HCT116 (cell line): ENCODE results near the gene RADIL. TPM values are rescaled to one million over a fixed set of nuclear protein-coding genes. Genes with fewer than 3 reads are reported as not detected.

ENCODE experiments used
- ATAC-seq: fragments of 200-7000 bp; cut with Tn5 transposase; 2 replicates; pipeline ENCODE4 v1.9.1; 2020; ENCODE audit warnings: mild to moderate bottlenecking, moderate library complexity
- BruUV-seq: library from RNA; stranded (reverse); fragments of 400-500 nt; replicated peaks from 2 replicates; lab custom pipeline; 2021; lab: Mats Ljungman, UMichigan
- CTCF ChIA-PET: fragments of 300-600 bp; sonication (Branson Sonifier 250); formaldehyde crosslinking; loops from one replicate; lab custom pipeline; 2021; ENCODE audit warnings: antibody characterized with exemption; lab: Charles Lee
- POLR2A ChIA-PET: fragments of 300-600, 350-600 bp; sonication (Branson Sonifier 250); formaldehyde crosslinking; loops from one replicate; lab custom pipeline; 2021; ENCODE audit warnings: antibody characterized with exemption; lab: Charles Lee
- RAD21 ChIA-PET, 2 experiments: fragments of 300-600 bp; sonication (Branson Sonifier 250); formaldehyde crosslinking; loops; one replicate each; lab custom pipeline; 2023; ENCODE audit warnings: low total read pairs in 2 of 2; ENCODE audit not compliant: uncharacterized antibody in 2 of 2, unreplicated experiment in 2 of 2, low non-redundant PET in 1 of 2; lab: Charles Lee
- DNase-seq: peaks from one replicate; pipeline ENCODE4 v3.0.0-alpha.2; 2010; ENCODE audit warnings: low read depth, low spot score
- H2AFZ ChIP-seq: fragments of 200-600 bp; shearing (Covaris generic), sonication (generic); 2 replicates; pipeline ENCODE4 v1.6.1; 2017; ENCODE audit warnings: low read depth, mixed run types, mixed read lengths, antibody characterized with exemption, low read length; ENCODE audit not compliant: poor library complexity, severe bottlenecking
- H3K27ac ChIP-seq: 2 replicates; pipeline ENCODE4 v1.5.1; 2012; ENCODE audit warnings: low read depth, low read length
- H3K27me3 ChIP-seq: fragments of 200-600 bp; sonication (generic); 2 replicates; pipeline ENCODE4 v1.6.1; 2016; ENCODE audit warnings: mixed run types, low read length, mixed read lengths; ENCODE audit not compliant: insufficient read depth
- H3K36me3 ChIP-seq, 2 experiments: fragments of 200-500 bp in 1 of 2; fragments of 200-600 bp in 1 of 2; sonication (Bioruptor generic) in 1 of 2; sonication (generic) in 1 of 2; 2 replicates each; pipeline versions ENCODE4 v1.5.1 to v1.6.1; 2014 to 2016; ENCODE audit warnings: low read length in 2 of 2, inconsistent platforms in 1 of 2, mixed read lengths in 1 of 2, mixed run types in 1 of 2; ENCODE audit not compliant: insufficient read depth in 2 of 2, control insufficient read depth in 1 of 2
- H3K4me1 ChIP-seq, 2 experiments: fragments of 200-600 bp in 1 of 2; sonication (generic) in 1 of 2; 2 replicates each; pipeline versions ENCODE4 v1.5.1 to v1.6.1; 2012 to 2017; ENCODE audit warnings: low read length in 2 of 2, inconsistent platforms in 1 of 2, mild to moderate bottlenecking in 1 of 2, mixed read lengths in 1 of 2, mixed run types in 1 of 2, moderate library complexity in 1 of 2; ENCODE audit not compliant: insufficient read depth in 2 of 2, control insufficient read depth in 1 of 2
- H3K4me2 ChIP-seq: fragments of 200-600 bp; sonication (generic); 2 replicates; pipeline ENCODE4 v1.6.1; 2017; ENCODE audit warnings: mixed run types, low read length, mixed read lengths
- H3K4me3 ChIP-seq, 2 experiments: fragments of 200-600 bp in 1 of 2; sonication (generic) in 1 of 2; replicated peaks in 1 of 2; 2 replicates each; pipeline ENCODE4 v1.5.1; 2011 to 2016; ENCODE audit warnings: low read length in 2 of 2, control low read depth in 1 of 2, low read depth in 1 of 2, mild to moderate bottlenecking in 1 of 2, mixed read lengths in 1 of 2, mixed run types in 1 of 2
- H3K79me2 ChIP-seq: fragments of 200-600 bp; sonication (generic); 2 replicates; pipeline ENCODE4 v1.6.1; 2017; ENCODE audit warnings: mild to moderate bottlenecking, mixed run types, low read length, moderate library complexity, mixed read lengths; ENCODE audit not compliant: insufficient read depth
- H3K9ac ChIP-seq: fragments of 200-600 bp; sonication (generic); 2 replicates; pipeline ENCODE4 v1.6.1; 2016; ENCODE audit warnings: low read length, mixed read lengths
- H3K9me2 ChIP-seq: fragments of 200-600 bp; sonication (generic), shearing (Covaris generic); 2 replicates; pipeline ENCODE4 v1.6.1; 2017; ENCODE audit warnings: mixed run types, mild to moderate bottlenecking, moderate library complexity; ENCODE audit not compliant: insufficient read depth
- H3K9me3 ChIP-seq, 2 experiments: fragments of 200-500 bp in 1 of 2; fragments of 200-600 bp in 1 of 2; sonication (Bioruptor generic) in 1 of 2; sonication (generic) in 1 of 2; 2 replicates each; pipeline ENCODE4 v1.6.1; 2014 to 2017; ENCODE audit warnings: low read length in 2 of 2, mixed read lengths in 2 of 2, inconsistent platforms in 1 of 2, low read depth in 1 of 2, mild to moderate bottlenecking in 1 of 2, mixed run types in 1 of 2, moderate library complexity in 1 of 2; ENCODE audit not compliant: control insufficient read depth in 1 of 2, insufficient read depth in 1 of 2
- H4K20me1 ChIP-seq: fragments of 200-600 bp; sonication (generic), shearing (Covaris generic); 2 replicates; pipeline ENCODE4 v1.6.1; 2017; ENCODE audit warnings: mixed run types, mild to moderate bottlenecking, moderate library complexity; ENCODE audit not compliant: insufficient read depth
- CEBPB ChIP-seq: IDR thresholded peaks from 2 replicates; pipeline ENCODE4 v1.6.1; 2012; ENCODE audit warnings: low read depth
- FOSL1 ChIP-seq: IDR thresholded peaks from 2 replicates; pipeline ENCODE4 v1.6.1; 2012; ENCODE audit warnings: low read depth
- JUND ChIP-seq: IDR thresholded peaks from 2 replicates; pipeline ENCODE4 v1.6.1; 2012
- POLR2A ChIP-seq: IDR thresholded peaks from 2 replicates; pipeline ENCODE4 v1.7.0; 2011; ENCODE audit warnings: borderline replicate concordance; ENCODE audit not compliant: insufficient read depth, insufficient read length; ENCODE audit errors: extremely low read depth
- SIN3A ChIP-seq: IDR thresholded peaks from 2 replicates; pipeline ENCODE4 v1.6.1; 2012; ENCODE audit warnings: low read depth
- SP1 ChIP-seq: IDR thresholded peaks from 2 replicates; pipeline ENCODE4 v1.6.1; 2012; ENCODE audit warnings: low read depth
- TCF7L2 ChIP-seq: IDR thresholded peaks from 2 replicates; pipeline ENCODE4 v1.7.0; 2011; ENCODE audit warnings: borderline replicate concordance, inconsistent platforms; ENCODE audit not compliant: insufficient read depth, insufficient read length; ENCODE audit errors: extremely low read depth
- YY1 ChIP-seq: IDR thresholded peaks from 2 replicates; pipeline ENCODE4 v1.6.1; 2011; ENCODE audit warnings: low read length, low read depth, moderate library complexity, mild to moderate bottlenecking; ENCODE audit not compliant: insufficient replicate concordance; ENCODE audit errors: extremely low read depth
- ZFX ChIP-seq: fragments of 450-650 bp; IDR thresholded peaks from 2 replicates; pipeline ENCODE4 v1.6.1; 2017
- ZNF274 ChIP-seq: fragments of 200-500 bp; sonication (Bioruptor generic); IDR thresholded peaks from 2 replicates; pipeline ENCODE4 v1.6.1; 2014; ENCODE audit warnings: mild to moderate bottlenecking, low read depth, low read length, inconsistent platforms
- intact Hi-C: fragments of 100-400 bp; cut with micrococcal nuclease; formaldehyde crosslinking; loops from 2 replicates; pipeline ENCODE4 v1.10.0; 2022
- total RNA-seq: library from RNA; stranded (reverse); gene quantifications from one replicate; pipeline ENCODE4 v1.2.1, GENCODE V29; 2021; ENCODE audit not compliant: unreplicated experiment
- TF ChIP-seq, protein P1 (sequence below): IDR thresholded peaks from 2 replicates; pipeline ENCODE4 v1.6.1; 2011; ENCODE audit warnings: mild to moderate bottlenecking, low read length, moderate library complexity; ENCODE audit not compliant: insufficient replicate concordance; ENCODE audit errors: extremely low read depth
- TF ChIP-seq, protein P2 (sequence below), 3 experiments: fragments of 200-600 bp in 1 of 3; sonication (generic) in 1 of 3; IDR thresholded peaks in 2 of 3; conservative IDR thresholded peaks in 1 of 3; 2 replicates each; pipeline ENCODE4 v1.5.1; 2012 to 2017; ENCODE audit warnings: low read depth in 2 of 3, low read length in 2 of 3, antibody characterized with exemption in 1 of 3, borderline replicate concordance in 1 of 3, control low read depth in 1 of 3, mild to moderate bottlenecking in 1 of 3, mixed read lengths in 1 of 3, mixed run types in 1 of 3, moderate library complexity in 1 of 3; ENCODE audit not compliant: insufficient read depth in 1 of 3
- TF ChIP-seq, protein P3 (sequence below): IDR thresholded peaks from 2 replicates; pipeline ENCODE4 v1.6.1; 2012; ENCODE audit warnings: low read depth

RADIL gene
- total RNA-seq, 1 experiment from 2014 or later, result 5.3 TPM

DNA sequence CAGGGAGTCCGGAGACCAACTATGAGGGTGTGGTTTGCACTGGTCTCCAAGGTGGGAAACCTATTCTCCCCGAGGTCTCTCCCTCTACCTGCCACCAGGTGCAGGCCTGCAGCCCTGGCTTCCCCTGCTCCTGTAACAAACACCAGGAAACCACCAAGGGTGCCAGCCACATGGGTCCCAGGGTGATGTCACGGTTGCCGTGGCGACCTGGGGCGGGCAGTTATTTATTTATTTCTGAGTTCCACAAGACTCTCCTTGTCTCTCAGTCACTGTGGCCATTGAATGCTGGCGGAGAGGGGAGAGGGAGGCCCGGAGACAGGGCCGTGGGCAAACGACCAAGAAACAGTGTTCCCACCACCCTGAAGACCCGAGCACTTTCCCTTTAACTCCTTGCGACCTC lies 48.4 kb upstream of the RADIL start:
- Histone ChIP-seq H3K27ac (no peak overlapping the region), H3K79me2 (no peaks in the 10 kb centered on the region), H3K27me3 (no peaks in the 10 kb centered on the region), H3K4me2 (no peak overlapping the region), H3K36me3 (no peaks in the 10 kb centered on the region), H3K9me3 (no peaks in the 10 kb centered on the region), H3K4me3 (no peak overlapping the region), H2AFZ (no peak overlapping the region), H4K20me1 (no peaks in the 10 kb centered on the region), H3K9me2 (no peaks in the 10 kb centered on the region), H3K4me1 (peaks cover 0 to 6% of the 10 kb centered on the region in 2 experiments; a peak in 3 of 4 replicates), H3K9ac (no peak overlapping the region)
- TF ChIP-seq, protein P1, sequence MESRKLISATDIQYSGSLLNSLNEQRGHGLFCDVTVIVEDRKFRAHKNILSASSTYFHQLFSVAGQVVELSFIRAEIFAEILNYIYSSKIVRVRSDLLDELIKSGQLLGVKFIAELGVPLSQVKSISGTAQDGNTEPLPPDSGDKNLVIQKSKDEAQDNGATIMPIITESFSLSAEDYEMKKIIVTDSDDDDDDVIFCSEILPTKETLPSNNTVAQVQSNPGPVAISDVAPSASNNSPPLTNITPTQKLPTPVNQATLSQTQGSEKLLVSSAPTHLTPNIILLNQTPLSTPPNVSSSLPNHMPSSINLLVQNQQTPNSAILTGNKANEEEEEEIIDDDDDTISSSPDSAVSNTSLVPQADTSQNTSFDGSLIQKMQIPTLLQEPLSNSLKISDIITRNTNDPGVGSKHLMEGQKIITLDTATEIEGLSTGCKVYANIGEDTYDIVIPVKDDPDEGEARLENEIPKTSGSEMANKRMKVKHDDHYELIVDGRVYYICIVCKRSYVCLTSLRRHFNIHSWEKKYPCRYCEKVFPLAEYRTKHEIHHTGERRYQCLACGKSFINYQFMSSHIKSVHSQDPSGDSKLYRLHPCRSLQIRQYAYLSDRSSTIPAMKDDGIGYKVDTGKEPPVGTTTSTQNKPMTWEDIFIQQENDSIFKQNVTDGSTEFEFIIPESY, result no peak
- TF ChIP-seq, protein P2, sequence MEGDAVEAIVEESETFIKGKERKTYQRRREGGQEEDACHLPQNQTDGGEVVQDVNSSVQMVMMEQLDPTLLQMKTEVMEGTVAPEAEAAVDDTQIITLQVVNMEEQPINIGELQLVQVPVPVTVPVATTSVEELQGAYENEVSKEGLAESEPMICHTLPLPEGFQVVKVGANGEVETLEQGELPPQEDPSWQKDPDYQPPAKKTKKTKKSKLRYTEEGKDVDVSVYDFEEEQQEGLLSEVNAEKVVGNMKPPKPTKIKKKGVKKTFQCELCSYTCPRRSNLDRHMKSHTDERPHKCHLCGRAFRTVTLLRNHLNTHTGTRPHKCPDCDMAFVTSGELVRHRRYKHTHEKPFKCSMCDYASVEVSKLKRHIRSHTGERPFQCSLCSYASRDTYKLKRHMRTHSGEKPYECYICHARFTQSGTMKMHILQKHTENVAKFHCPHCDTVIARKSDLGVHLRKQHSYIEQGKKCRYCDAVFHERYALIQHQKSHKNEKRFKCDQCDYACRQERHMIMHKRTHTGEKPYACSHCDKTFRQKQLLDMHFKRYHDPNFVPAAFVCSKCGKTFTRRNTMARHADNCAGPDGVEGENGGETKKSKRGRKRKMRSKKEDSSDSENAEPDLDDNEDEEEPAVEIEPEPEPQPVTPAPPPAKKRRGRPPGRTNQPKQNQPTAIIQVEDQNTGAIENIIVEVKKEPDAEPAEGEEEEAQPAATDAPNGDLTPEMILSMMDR (IDR thresholded peaks at IDR 0.05 in 2 of 3, conservative IDR thresholded peaks at IDR 0.05 in 1 of 3; ENCODE audit: borderline replicate concordance in 1 of 3, insufficient read depth in 1 of 3, low read depth in 2 of 3, low read length in 2 of 3), result peak in 1 of 3 experiments; percentile 26; a peak in 1 of 6 replicates
- BruUV-seq, result no TSS peak
- ChIA-PET POLR2A (no interaction called here), RAD21 (no interaction called here), CTCF (no interaction called here)
- intact Hi-C loops, result no loop called here
- DNase-seq (peak; percentile 26), ATAC-seq (peak; percentile 89)

DNA sequence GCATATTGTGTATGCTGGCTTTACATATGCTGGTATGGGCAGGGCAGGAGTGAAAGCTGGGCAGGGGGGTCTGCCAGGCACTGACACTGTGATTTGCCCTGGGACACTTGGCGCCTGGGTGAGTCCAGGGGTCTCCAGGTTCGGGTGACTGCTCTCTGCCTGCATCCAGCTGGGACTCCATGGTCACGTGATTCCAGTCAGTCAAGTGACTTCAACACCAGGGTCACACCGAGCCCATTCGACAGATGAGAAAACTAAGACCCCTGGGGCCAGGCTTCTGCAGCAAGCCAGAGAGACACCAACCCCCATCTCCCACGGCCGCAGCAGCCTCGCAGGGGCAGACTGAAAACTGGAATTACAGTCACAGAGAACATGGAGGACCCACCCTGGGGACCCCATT lies 45.5 kb upstream of the RADIL start:
- intact Hi-C loops, result no loop called here
- no TSS peak for BruUV-seq
- no peaks in the 10 kb centered on the region for H3K27me3 ChIP-seq
- no peaks in the 10 kb centered on the region for H3K9me3 ChIP-seq
- ChIA-PET CTCF (no interaction called here), RAD21 (no interaction called here), POLR2A (no interaction called here)
- no peak for ATAC-seq
- H3K4me1 ChIP-seq, result peaks cover 0 to 6% of the 10 kb centered on the region in 2 experiments; a peak in 3 of 4 replicates
- no peak overlapping the region for H3K4me3 ChIP-seq
- H2AFZ ChIP-seq, result no peak overlapping the region
- no peaks in the 10 kb centered on the region for H3K79me2 ChIP-seq
- no peaks in the 10 kb centered on the region for H3K9me2 ChIP-seq
- no peaks in the 10 kb centered on the region for H3K36me3 ChIP-seq
- no peak for DNase-seq
- no peak overlapping the region for H3K4me2 ChIP-seq
- H3K27ac ChIP-seq, result no peak overlapping the region
- H3K9ac ChIP-seq, result no peak overlapping the region
- no peaks in the 10 kb centered on the region for H4K20me1 ChIP-seq
- TF ChIP-seq ZNF274, result no peak
- no peak for TF ChIP-seq YY1
- TF ChIP-seq FOSL1, result no peak
- TF ChIP-seq, protein P3, sequence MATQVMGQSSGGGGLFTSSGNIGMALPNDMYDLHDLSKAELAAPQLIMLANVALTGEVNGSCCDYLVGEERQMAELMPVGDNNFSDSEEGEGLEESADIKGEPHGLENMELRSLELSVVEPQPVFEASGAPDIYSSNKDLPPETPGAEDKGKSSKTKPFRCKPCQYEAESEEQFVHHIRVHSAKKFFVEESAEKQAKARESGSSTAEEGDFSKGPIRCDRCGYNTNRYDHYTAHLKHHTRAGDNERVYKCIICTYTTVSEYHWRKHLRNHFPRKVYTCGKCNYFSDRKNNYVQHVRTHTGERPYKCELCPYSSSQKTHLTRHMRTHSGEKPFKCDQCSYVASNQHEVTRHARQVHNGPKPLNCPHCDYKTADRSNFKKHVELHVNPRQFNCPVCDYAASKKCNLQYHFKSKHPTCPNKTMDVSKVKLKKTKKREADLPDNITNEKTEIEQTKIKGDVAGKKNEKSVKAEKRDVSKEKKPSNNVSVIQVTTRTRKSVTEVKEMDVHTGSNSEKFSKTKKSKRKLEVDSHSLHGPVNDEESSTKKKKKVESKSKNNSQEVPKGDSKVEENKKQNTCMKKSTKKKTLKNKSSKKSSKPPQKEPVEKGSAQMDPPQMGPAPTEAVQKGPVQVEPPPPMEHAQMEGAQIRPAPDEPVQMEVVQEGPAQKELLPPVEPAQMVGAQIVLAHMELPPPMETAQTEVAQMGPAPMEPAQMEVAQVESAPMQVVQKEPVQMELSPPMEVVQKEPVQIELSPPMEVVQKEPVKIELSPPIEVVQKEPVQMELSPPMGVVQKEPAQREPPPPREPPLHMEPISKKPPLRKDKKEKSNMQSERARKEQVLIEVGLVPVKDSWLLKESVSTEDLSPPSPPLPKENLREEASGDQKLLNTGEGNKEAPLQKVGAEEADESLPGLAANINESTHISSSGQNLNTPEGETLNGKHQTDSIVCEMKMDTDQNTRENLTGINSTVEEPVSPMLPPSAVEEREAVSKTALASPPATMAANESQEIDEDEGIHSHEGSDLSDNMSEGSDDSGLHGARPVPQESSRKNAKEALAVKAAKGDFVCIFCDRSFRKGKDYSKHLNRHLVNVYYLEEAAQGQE, result no peak
- no peak for TF ChIP-seq JUND
- no peak for TF ChIP-seq CEBPB
- no peak for TF ChIP-seq ZFX
- no peak for TF ChIP-seq POLR2A
- TF ChIP-seq SIN3A, result no peak
- TF ChIP-seq TCF7L2, result no peak
- TF ChIP-seq SP1, result no peak
